ENCODE measurements around the gene MAML3. TPM values are rescaled to one million over a fixed set of nuclear protein-coding genes. Genes with fewer than 3 reads are reported as not detected.

The MAML3 gene
- polyA plus RNA-seq, 1 donor (not counting 4 experiments of a cell fraction or from before 2014, with no cell fraction given): 0.68 TPM

DNA sequence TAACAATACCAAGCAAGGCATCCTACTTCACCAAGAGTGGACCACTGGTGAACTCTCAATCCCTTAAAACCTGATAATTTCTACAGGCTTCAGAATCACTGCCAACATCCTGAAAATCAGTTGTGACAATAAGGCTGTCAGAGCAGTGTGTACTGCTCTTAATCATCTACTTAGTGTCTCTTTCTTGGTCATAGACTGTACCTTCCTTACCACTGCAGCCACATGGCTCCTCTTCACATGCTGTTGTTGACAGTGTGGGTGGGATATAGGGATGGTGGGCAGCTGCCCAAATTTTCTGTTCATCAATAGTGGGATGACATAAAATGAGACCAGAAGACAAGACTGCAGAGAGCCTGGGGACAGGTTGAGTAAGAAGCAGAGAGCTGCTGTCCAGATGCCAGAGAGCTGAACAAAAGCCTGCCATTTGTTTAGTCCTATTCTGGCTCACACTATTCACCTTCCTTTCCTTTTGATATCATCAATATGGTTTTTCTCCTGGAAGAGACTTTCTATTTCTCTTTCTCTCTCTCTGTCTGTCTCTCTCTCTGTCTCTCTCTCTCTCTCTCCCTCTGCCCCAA is 309.4 kb downstream of the MAML3 start:
- Histone ChIP-seq H3K4me3 (ENCODE audit: control insufficient read depth in 2 of 3, extremely low read depth in 1 of 3, insufficient read depth in 2 of 3, low read depth in 1 of 3, low read length in 3 of 3) (no peak overlapping the region), H3K36me3 (ENCODE audit: control insufficient read depth in 2 of 2, extremely low read depth in 1 of 2, insufficient read depth in 2 of 2, low read length in 2 of 2) (no peaks in the 10 kb centered on the region), H4K20me1 (ENCODE audit: control insufficient read depth, extremely low read depth, insufficient read depth, low read length) (no peaks in the 10 kb centered on the region), H3K9me3 (ENCODE audit: control insufficient read depth, low read depth, low read length) (no peaks in the 10 kb centered on the region), H3K27me3 (ENCODE audit: control insufficient read depth, extremely low read depth, insufficient read depth, low read length) (no peaks in the 10 kb centered on the region), H3K27ac (ENCODE audit: control insufficient read depth, insufficient read depth, low read length) (no peak overlapping the region), H3K9ac (ENCODE audit: control insufficient read depth, extremely low read depth, insufficient read depth, low read length) (no peak overlapping the region), H3K79me2 (ENCODE audit: control insufficient read depth, insufficient read depth, low read length) (no peaks in the 10 kb centered on the region), H2AFZ (ENCODE audit: control insufficient read depth, low read length) (no peak overlapping the region), H3K4me1 (ENCODE audit: control insufficient read depth, extremely low read depth, insufficient read depth, low read length) (no peaks in the 10 kb centered on the region), H3K4me2 (ENCODE audit: control insufficient read depth, extremely low read depth, insufficient read depth, low read depth, low read length) (no peak overlapping the region), H3K9me1 (ENCODE audit: control insufficient read depth, extremely low read depth, insufficient read depth, low read length) (no peaks in the 10 kb centered on the region)
- no peak for DNase-seq (ENCODE audit: low read depth, low spot score)
- TF ChIP-seq, protein P1, sequence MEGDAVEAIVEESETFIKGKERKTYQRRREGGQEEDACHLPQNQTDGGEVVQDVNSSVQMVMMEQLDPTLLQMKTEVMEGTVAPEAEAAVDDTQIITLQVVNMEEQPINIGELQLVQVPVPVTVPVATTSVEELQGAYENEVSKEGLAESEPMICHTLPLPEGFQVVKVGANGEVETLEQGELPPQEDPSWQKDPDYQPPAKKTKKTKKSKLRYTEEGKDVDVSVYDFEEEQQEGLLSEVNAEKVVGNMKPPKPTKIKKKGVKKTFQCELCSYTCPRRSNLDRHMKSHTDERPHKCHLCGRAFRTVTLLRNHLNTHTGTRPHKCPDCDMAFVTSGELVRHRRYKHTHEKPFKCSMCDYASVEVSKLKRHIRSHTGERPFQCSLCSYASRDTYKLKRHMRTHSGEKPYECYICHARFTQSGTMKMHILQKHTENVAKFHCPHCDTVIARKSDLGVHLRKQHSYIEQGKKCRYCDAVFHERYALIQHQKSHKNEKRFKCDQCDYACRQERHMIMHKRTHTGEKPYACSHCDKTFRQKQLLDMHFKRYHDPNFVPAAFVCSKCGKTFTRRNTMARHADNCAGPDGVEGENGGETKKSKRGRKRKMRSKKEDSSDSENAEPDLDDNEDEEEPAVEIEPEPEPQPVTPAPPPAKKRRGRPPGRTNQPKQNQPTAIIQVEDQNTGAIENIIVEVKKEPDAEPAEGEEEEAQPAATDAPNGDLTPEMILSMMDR (optimal IDR thresholded peaks at IDR 0.05 in 1 of 3, IDR thresholded peaks at IDR 0.05 in 1 of 3, conservative IDR thresholded peaks at IDR 0.05 in 1 of 3; ENCODE audit: extremely low read depth in 1 of 3, insufficient read depth in 2 of 3, low read length in 3 of 3): no peak
- TF ChIP-seq EZH2 (IDR thresholded peaks at IDR 0.05; ENCODE audit: low read length): no peak
- FAIRE-seq: no peak
- dilution Hi-C loops (cut with MboI; ENCODE audit: extremely low pct_ligation_motif_present, low sequenced_read_pairs): no loop called here

DNA sequence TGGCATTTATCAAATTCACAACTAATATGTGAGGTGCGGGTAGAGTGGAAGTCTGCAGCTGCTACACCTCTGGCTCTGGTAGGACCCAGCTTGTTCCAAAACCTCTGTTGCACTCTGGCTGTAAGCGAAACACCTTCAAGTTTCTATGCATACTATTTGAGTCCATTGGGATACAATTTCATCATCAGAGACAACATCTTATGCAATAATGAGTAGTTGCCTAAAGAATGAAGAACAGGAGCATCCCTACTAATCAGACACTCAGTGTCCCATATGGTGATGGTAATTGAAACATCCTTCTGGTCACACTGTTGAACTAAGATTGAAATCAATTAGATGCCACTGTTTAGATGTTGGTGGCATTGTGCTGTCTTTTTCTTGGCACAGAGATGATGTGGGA is 309.9 kb downstream of the MAML3 start:
- H3K36me3 ChIP-seq (ENCODE audit: control insufficient read depth in 2 of 2, extremely low read depth in 1 of 2, insufficient read depth in 2 of 2, low read length in 2 of 2): no peaks in the 10 kb centered on the region

More for the DNA sequence above, 309.9 kb downstream of the MAML3 start:
- TF ChIP-seq, protein P1 (optimal IDR thresholded peaks at IDR 0.05 in 1 of 3, IDR thresholded peaks at IDR 0.05 in 1 of 3, conservative IDR thresholded peaks at IDR 0.05 in 1 of 3; ENCODE audit: extremely low read depth in 1 of 3, insufficient read depth in 2 of 3, low read length in 3 of 3): no peak
- TF ChIP-seq EZH2 (IDR thresholded peaks at IDR 0.05; ENCODE audit: low read length): no peak
- FAIRE-seq (no peak), DNase-seq (ENCODE audit: low read depth, low spot score) (no peak)
- no peak overlapping the region for H3K4me3 ChIP-seq (ENCODE audit: control insufficient read depth in 2 of 3, extremely low read depth in 1 of 3, insufficient read depth in 2 of 3, low read depth in 1 of 3, low read length in 3 of 3)
- H3K9me3 ChIP-seq (ENCODE audit: control insufficient read depth, low read depth, low read length): no peaks in the 10 kb centered on the region
- no peaks in the 10 kb centered on the region for H4K20me1 ChIP-seq (ENCODE audit: control insufficient read depth, extremely low read depth, insufficient read depth, low read length)
- H3K27me3 ChIP-seq (ENCODE audit: control insufficient read depth, extremely low read depth, insufficient read depth, low read length): no peaks in the 10 kb centered on the region
- dilution Hi-C loops (cut with MboI; ENCODE audit: extremely low pct_ligation_motif_present, low sequenced_read_pairs): no loop called here
- H2AFZ ChIP-seq (ENCODE audit: control insufficient read depth, low read length): no peak overlapping the region
- no peak overlapping the region for H3K27ac ChIP-seq (ENCODE audit: control insufficient read depth, insufficient read depth, low read length)
- H3K79me2 ChIP-seq (ENCODE audit: control insufficient read depth, insufficient read depth, low read length): no peaks in the 10 kb centered on the region
- H3K4me1 ChIP-seq (ENCODE audit: control insufficient read depth, extremely low read depth, insufficient read depth, low read length): no peaks in the 10 kb centered on the region
- no peak overlapping the region for H3K9ac ChIP-seq (ENCODE audit: control insufficient read depth, extremely low read depth, insufficient read depth, low read length)
- no peak overlapping the region for H3K4me2 ChIP-seq (ENCODE audit: control insufficient read depth, extremely low read depth, insufficient read depth, low read depth, low read length)
- H3K9me1 ChIP-seq (ENCODE audit: control insufficient read depth, extremely low read depth, insufficient read depth, low read length): no peaks in the 10 kb centered on the region
